ENCODE measurements around the gene FKBP7. TPM values are rescaled to one million over a fixed set of nuclear protein-coding genes. Genes with fewer than 3 reads are reported as not detected.

FKBP7 gene
- total and polyA plus RNA-seq, 2 of the 13 experiments (the other 11 are each of a cell fraction or from before 2014, with no cell fraction given) = 12.4 to 14.8 TPM

DNA sequence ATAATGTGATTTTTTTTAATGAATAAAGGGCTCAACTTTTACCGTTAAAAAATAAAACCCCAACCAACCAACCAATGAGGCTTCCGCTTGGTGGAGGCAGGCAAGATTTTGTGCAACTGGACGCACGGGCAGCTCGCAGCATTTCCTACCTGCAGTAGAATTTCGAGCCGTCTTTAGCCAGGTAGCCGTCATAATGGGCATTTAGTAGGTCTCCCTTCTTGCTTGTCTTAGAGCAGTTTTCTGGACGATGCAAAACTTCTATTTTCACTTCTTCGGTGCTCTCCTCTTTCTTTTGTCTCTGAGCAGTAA, 316 bp downstream of the FKBP7 start:
- peaks cover 45% of the 10 kb centered on the region for H3K79me2 ChIP-seq (ENCODE audit: insufficient read depth, low read length)
- H3K27ac ChIP-seq (ENCODE audit: extremely low read length, insufficient read depth, low read length) = peak overlapping the region; percentile 89
- peak overlapping the region; percentile 91 for H3K4me2 ChIP-seq (ENCODE audit: low read depth, low read length)
- H3K9ac ChIP-seq (ENCODE audit: insufficient read depth, low read depth, low read length) = peak overlapping the region; percentile 86
- FAIRE-seq (no peak), ATAC-seq (no peak), DNase-seq (ENCODE audit: low spot score) (no peak)
- POLR2A ChIA-PET = interaction anchor here (1.0 to 1.9 kb wide), 2 partner anchors 9 to 27 kb away, joined by 3 to 7 read pairs; partner anchors contain the start of genes PJVK and PRKRA
- BruUV-seq (replicated peaks) = TSS peak; percentile 83
- H3K9me3 ChIP-seq (ENCODE audit: low read length) = no peaks in the 10 kb centered on the region
- H4K20me1 ChIP-seq (ENCODE audit: insufficient read depth, low read length) = peaks cover 9% of the 10 kb centered on the region; the same call in 1 of the 2 replicates
- CTCF ChIA-PET (ENCODE audit: low intra/inter-chr PET ratio, low total read pairs) = no interaction called here
- in situ Hi-C loops (cut with HindIII; ENCODE audit: extremely low pct_ligation_motif_present, low pct_unique_long_range_greater_than_20kb) = no loop called here
- H3K4me1 ChIP-seq (ENCODE audit: insufficient read depth, low read length) = peaks cover 40% of the 10 kb centered on the region
- intact Hi-C loops (cut with micrococcal nuclease; ENCODE audit: unreplicated experiment) = loop anchor here (1.0 kb wide), 2 partner anchors 9 to 27 kb away; partner anchors contain the start of genes PJVK and PRKRA
- WGBS (ENCODE audit: low lambda C conversion rate) = 1% methylated on average over 10 of the region's 10 CpGs
- H2AFZ ChIP-seq (ENCODE audit: low read length) = peak overlapping the region; percentile 81
- H3K4me3 ChIP-seq (replicated peaks in 1 of 3; ENCODE audit: insufficient read depth in 1 of 3, low read depth in 2 of 3, low read length in 3 of 3) = peak overlapping the region; percentile 80 to 91 (median 82)
- no peaks in the 10 kb centered on the region for H3K36me3 ChIP-seq (replicated peaks in 1 of 2; ENCODE audit: control insufficient read depth in 1 of 2, insufficient read depth in 2 of 2, low read length in 2 of 2)
- no peaks in the 10 kb centered on the region; a peak in 1 of 5 replicates for H3K27me3 ChIP-seq (ENCODE audit: control insufficient read depth in 1 of 2, insufficient read depth in 2 of 2, low read length in 2 of 2)
- TF ChIP-seq ZNF773 (CRISPR knock-in tag; IDR thresholded peaks at IDR 0.05; ENCODE audit: borderline replicate concordance) (0 out of 2 replicates have a peak, but pooled peaks have one; percentile 35), FIP1L1 (IDR thresholded peaks at IDR 0.05; ENCODE audit: borderline replicate concordance, insufficient read depth, low read depth, low read length) (no peak), ZNF724P (CRISPR knock-in tag; IDR thresholded peaks at IDR 0.05; ENCODE audit: borderline replicate concordance) (0 out of 2 replicates have a peak, but pooled peaks have one; percentile 40), KLF15 (CRISPR knock-in tag; IDR thresholded peaks at IDR 0.05; ENCODE audit: borderline replicate concordance) (no peak), GTF2F1 (IDR thresholded peaks at IDR 0.05; ENCODE audit: low read length) (0 out of 2 replicates have a peak, but pooled peaks have one; percentile 1), TP53 (CRISPR knock-in tag; conservative IDR thresholded peaks at IDR 0.05) (no peak), ZSCAN12 (CRISPR knock-in tag; IDR thresholded peaks at IDR 0.05) (0 out of 2 replicates have a peak, but pooled peaks have one; percentile 65), KMT2B (CRISPR knock-in tag; IDR thresholded peaks at IDR 0.05) (no peak)
- TF ChIP-seq, protein P1, sequence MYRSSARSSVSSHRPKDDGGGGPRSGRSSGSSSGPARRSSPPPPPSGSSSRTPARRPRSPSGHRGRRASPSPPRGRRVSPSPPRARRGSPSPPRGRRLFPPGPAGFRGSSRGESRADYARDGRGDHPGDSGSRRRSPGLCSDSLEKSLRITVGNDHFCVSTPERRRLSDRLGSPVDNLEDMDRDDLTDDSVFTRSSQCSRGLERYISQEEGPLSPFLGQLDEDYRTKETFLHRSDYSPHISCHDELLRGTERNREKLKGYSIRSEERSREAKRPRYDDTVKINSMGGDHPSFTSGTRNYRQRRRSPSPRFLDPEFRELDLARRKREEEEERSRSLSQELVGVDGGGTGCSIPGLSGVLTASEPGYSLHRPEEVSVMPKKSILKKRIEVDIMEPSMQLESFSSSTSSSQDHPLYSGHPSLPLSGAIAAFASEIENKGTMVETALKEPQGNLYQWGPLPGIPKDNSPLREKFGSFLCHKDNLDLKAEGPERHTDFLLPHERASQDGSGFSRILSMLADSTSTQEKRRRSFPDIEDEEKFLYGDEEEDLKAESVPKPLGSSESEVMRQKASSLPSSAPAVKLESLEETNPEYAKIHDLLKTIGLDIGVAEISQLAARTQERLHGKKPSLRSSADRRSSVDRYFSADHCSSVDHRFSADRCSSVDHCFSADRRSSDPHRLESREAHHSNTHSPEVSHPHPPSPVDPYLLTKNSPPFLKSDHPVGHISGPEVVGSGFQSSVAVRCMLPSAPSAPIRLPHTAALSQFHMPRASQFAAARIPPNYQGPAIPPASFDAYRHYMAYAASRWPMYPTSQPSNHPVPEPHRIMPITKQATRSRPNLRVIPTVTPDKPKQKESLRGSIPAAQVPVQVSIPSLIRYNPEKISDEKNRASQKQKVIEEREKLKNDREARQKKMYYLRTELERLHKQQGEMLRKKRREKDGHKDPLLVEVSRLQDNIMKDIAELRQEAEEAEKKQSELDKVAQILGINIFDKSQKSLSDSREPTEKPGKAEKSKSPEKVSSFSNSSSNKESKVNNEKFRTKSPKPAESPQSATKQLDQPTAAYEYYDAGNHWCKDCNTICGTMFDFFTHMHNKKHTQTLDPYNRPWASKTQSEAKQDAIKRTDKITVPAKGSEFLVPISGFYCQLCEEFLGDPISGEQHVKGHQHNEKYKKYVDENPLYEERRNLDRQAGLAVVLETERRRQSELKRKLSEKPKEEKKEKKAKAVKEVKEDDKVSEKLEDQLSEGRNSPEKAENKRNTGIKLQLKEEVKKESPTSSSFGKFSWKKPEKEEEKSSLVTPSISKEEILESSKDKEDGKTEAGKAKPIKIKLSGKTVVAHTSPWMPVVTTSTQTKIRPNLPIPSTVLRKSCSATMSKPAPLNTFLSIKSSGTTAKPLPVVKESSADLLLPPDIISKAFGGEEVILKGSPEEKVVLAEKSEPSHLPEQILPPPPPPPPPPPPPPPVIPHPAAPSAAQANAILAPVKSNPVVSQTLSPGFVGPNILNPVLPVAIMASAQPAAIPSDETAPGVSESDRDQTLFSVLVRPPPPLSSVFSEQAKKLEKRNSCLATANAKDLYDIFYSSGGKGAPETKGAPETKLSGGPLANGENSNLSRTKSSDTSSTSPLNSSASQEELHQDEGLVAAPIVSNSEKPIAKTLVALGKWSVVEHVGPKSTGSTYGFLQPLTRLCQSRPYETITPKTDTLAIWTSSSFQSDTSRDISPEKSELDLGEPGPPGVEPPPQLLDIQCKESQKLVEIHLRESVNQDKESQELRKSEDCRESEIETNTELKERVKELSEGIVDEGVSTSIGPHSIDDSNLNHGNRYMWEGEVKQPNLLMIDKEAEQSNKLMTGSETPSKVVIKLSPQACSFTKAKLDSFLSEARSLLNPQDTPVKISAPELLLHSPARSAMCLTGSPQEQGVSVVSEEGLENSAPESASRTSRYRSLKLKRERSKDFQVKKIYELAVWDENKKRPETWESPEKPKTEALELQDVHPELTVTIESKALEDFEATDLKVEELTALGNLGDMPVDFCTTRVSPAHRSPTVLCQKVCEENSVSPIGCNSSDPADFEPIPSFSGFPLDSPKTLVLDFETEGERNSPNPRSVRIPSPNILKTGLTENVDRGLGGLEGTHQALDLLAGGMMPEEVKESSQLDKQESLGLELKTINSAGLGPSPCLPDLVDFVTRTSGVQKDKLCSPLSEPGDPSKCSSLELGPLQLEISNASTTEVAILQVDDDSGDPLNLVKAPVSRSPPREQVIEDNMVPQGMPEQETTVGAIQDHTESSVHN (CRISPR knock-in tag; IDR thresholded peaks at IDR 0.05) = no peak
- TF ChIP-seq, protein P2, sequence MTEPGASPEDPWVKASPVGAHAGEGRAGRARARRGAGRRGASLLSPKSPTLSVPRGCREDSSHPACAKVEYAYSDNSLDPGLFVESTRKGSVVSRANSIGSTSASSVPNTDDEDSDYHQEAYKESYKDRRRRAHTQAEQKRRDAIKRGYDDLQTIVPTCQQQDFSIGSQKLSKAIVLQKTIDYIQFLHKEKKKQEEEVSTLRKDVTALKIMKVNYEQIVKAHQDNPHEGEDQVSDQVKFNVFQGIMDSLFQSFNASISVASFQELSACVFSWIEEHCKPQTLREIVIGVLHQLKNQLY (CRISPR knock-in tag; IDR thresholded peaks at IDR 0.05) = no peak
- TF ChIP-seq, protein P3, sequence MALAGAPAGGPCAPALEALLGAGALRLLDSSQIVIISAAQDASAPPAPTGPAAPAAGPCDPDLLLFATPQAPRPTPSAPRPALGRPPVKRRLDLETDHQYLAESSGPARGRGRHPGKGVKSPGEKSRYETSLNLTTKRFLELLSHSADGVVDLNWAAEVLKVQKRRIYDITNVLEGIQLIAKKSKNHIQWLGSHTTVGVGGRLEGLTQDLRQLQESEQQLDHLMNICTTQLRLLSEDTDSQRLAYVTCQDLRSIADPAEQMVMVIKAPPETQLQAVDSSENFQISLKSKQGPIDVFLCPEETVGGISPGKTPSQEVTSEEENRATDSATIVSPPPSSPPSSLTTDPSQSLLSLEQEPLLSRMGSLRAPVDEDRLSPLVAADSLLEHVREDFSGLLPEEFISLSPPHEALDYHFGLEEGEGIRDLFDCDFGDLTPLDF (CRISPR knock-in tag; IDR thresholded peaks at IDR 0.05) = 0 out of 2 replicates have a peak, but pooled peaks have one; percentile 71
- TF ChIP-seq, protein P4, sequence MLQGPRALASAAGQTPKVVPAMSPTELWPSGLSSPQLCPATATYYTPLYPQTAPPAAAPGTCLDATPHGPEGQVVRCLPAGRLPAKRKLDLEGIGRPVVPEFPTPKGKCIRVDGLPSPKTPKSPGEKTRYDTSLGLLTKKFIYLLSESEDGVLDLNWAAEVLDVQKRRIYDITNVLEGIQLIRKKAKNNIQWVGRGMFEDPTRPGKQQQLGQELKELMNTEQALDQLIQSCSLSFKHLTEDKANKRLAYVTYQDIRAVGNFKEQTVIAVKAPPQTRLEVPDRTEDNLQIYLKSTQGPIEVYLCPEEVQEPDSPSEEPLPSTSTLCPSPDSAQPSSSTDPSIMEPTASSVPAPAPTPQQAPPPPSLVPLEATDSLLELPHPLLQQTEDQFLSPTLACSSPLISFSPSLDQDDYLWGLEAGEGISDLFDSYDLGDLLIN (CRISPR knock-in tag; IDR thresholded peaks at IDR 0.05; ENCODE audit: borderline replicate concordance) = 0 out of 2 replicates have a peak, but pooled peaks have one; percentile 79
